HG02970 (cell line): ENCODE results near the gene CYP2U1.
"Not testable (repeated sequence)": the region's sequence is repeated elsewhere in the genome, so short reads cannot be mapped to it uniquely, and the experiment has no call there.

Experiments used
- ATAC-seq: cut with Tn5 transposase; IDR thresholded peaks from one replicate; pipeline ENCODE4 v1.9.1; 2021; ENCODE audit warnings: mild to moderate bottlenecking, moderate library complexity, moderate number of reproducible peaks; ENCODE audit not compliant: unreplicated experiment, low FRiP score

CYP2U1 gene

DNA sequence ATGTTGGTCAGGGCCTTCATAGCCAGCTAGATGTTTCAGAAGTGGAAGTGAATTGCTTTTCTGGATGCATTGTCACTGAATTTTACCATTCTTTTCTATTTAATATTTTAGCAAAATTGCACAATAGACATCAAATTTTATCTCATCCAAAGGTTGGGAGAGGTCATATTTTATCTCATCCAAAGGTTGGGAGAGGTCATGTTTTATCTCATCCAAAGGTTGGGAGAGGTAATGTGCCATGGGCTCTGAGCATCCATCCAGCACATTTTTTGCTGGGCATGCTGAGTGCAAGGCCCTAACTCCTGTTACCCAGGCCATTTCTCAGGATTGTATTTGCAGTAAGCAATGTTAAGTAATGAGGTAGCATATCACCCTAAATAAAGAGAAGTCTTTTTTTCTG lies 14.7 kb upstream of the CYP2U1 start:
- ATAC-seq = no peak

- ATAC-seq = no peak
These were observed 13.8 kb upstream of the CYP2U1 start for GRCh38 chr4:107917500-107917899.

DNA sequence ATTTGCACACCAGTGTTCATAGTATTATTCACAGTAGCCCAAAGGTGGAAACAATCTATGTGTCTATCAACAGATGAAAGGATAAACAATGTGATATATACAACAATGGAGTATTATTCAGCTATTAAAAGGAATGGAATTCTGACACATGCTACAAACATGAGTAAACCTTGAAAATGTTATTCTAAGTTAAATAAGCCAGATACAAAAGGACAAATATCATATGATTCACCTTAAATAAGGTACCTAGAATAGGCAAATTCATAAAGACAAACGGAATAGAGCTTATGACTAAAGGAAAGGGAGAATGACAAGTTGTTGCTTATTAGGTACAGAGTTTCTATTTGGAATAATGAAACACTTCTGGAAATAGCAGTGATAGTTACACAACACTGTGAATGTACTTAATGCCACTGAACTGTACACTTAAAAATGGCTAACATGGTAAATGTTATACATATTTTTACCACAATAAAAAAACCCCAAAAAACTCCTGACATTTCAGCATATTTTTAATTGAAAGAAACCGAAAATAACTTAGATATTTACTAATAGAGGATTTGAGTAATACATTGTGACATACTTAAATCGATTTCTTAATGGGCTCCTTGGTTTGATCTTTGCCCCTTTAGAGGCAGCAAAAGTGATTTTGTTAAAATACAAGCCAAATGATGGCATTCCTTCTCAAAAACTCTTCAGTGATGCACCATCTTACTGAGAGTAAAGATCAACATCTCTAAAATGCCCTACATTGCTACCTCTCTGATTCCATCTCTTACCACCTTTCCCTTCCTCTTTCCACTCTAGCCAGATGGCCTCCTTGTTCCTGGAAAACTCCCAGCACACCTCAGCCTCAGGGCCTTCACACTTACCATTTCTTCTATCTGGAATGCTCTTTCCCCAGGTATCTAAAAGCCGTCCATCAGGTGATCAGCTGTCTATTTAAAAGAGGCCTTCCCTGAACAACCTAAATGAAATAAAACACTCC lies 8.6 kb upstream of the CYP2U1 start:
- ATAC-seq = no peak

GRCh38 chr4:107925713-107926112 lies 5.6 kb upstream of the CYP2U1 start:
- not testable (repeated sequence) for ATAC-seq

- ATAC-seq = not testable (repeated sequence)
These were observed 4.5 kb upstream of the CYP2U1 start for GRCh38 chr4:107926875-107927274.

GRCh38 chr4:107931775-107932321 lies 499 bp downstream of the CYP2U1 start:
- no peak for ATAC-seq

GRCh38 chr4:107935246-107935645 lies 3.9 kb downstream of the CYP2U1 start:
- ATAC-seq = no peak

GRCh38 chr4:107937040-107937439 lies 5.7 kb downstream of the CYP2U1 start:
- ATAC-seq = no peak

DNA sequence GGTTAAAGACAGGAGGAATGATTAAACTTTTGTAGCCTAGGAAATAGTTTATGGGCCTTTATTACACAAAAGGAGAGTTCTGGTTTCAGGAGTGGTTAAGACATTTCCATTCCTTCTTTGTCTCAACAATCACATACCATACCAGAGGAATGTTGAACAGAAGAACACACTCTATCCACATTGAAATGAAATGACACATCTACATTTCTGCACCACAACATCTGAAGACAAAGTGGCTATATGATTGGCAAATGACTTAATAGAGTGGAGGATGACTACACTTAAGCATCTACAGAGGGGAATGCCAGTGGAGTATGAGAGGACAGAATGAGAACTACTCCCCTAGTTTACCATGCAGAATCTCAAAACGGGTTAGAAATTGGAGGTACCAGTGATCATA lies 8.0 kb downstream of the CYP2U1 start:
- ATAC-seq = no peak

- ATAC-seq = no peak
These were observed 14.5 kb downstream of the CYP2U1 start for GRCh38 chr4:107945809-107946208.

- no peak for ATAC-seq
These were observed 19.6 kb downstream of the CYP2U1 start for GRCh38 chr4:107950746-107951540.

DNA sequence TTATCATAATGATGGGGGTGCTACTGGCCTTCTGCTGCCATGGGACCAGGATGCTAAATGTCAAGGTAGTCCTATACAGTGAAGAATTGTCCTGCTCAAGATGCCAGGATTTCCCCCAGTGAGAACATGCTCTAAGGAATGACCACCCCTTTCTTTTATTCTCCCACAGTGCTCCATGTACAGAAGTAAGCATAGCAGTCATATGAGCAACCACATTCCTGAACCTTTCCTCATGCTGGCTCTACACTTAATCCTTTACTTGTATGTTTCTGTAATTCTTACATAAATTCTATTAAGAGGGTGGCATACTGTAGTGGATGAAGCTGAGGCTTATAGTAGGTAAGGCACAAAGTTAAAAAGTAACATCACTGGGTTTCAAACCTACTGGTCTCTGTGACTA lies 20.2 kb downstream of the CYP2U1 start:
- no peak for ATAC-seq

GRCh38 chr4:107956011-107956410 lies 24.7 kb downstream of the CYP2U1 start:
- no peak for ATAC-seq

DNA sequence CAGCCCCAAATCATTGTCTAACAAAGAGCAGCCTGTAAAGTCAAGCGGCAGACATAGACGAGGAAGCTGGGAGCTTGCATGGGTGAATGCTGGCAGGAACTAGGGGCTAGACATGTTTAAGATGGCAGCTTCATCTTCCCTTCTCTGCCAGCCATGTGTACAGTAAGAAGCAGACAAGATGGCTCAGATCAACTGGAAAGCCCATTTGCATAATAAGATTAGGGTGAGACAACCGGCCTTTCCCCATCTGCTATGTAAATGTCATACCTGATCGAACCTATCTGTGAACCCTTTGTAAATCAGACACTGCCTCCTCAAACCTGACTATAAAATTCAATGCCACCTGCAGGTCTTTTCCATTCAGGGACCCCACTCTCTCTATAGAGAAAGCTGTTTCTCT lies 35.6 kb downstream of the CYP2U1 start:
- ATAC-seq = no peak

DNA sequence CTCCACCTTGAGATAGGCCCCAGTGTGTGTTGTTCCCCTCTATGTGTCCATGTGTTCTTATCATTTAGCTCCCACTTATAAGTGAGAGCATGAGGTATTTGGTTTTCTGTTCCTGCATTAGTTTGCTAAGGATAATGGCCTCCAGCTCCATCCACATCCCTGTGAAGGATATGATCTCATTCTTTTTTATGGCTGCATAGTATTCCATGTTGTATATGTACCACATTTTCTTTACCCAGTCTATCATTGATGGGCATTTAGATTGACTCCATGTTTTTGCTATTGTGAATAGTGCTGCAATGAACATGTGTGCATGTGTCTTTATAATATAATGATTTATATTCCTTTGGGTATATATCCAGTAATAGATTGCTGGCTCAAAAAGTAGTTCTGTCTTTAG lies 36.2 kb downstream of the CYP2U1 start:
- ATAC-seq = not testable (repeated sequence)

GRCh38 chr4:107967921-107968320 lies 36.6 kb downstream of the CYP2U1 start:
- ATAC-seq = not testable (repeated sequence)

DNA sequence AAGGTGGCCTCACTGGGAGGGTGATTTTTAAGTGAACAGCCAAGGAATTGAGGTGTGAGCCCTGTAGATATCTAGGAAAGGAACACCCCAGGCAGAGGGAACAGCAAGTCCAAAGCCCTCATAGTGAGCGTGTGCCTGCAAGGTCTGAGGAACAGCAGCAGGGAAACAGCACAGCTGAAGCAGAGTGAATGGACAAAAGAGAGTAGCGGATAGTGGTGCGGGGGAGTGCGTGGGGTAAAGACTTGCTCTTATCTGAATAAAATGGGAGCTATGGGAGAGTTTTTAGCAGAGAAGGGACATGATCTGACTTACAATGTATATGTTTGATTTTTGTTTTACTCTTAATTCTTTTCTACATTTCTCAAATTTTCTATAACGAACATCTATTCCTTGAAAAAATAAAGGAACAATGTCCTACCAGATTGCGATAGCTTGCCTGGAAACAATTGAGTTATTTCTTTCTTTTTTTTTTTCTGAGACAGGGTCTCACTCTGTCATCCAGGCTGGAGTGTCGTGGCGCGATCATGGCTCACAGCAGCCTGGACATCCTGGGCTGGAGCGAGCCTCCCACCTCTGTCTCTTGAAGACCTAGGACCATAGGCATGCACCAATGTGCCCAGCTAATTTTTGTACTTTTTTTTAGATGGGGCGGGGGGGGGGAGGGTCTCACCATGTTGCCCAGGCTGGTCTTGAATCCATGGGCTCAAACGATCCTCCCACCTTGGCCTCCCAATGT lies 38.9 kb downstream of the CYP2U1 start:
- no peak for ATAC-seq

- no peak for ATAC-seq
These were observed 41.3 kb downstream of the CYP2U1 start for GRCh38 chr4:107972605-107973004.

GRCh38 chr4:107974523-107974922 lies 43.2 kb downstream of the CYP2U1 start:
- ATAC-seq = no peak

GRCh38 chr4:107977482-107977881 lies 46.1 kb downstream of the CYP2U1 start:
- ATAC-seq = no peak
